Skeletal muscle satellite cell (primary cell): ENCODE results near the gene EFCAB8.

Source experiments
- H3K27me3 ChIP-seq: 2 replicates; pipeline ENCODE4 v1.7.0; 2013; ENCODE audit warnings: low read length; ENCODE audit not compliant: control insufficient read depth, insufficient read depth
- H3K36me3 ChIP-seq: 2 replicates; pipeline ENCODE4 v1.7.0; 2013; ENCODE audit warnings: mild to moderate bottlenecking, control low read depth, low read length; ENCODE audit not compliant: insufficient read depth
- H3K4me1 ChIP-seq: 2 replicates; pipeline ENCODE4 v1.7.0; 2013; ENCODE audit warnings: low read length; ENCODE audit not compliant: control insufficient read depth, insufficient read depth
- H3K4me2 ChIP-seq: 2 replicates; pipeline ENCODE4 v1.7.0; 2013; ENCODE audit warnings: mild to moderate bottlenecking, low read length
- H3K4me3 ChIP-seq: 2 replicates; pipeline ENCODE4 v1.7.0; 2013; ENCODE audit warnings: low read length
- H3K9ac ChIP-seq: 2 replicates; pipeline ENCODE4 v1.7.0; 2013; ENCODE audit warnings: mild to moderate bottlenecking, low read depth, low read length, moderate library complexity
- H3K9me3 ChIP-seq: replicated peaks from 2 replicates; pipeline ENCODE4 v1.7.0; 2013; ENCODE audit warnings: mild to moderate bottlenecking, control low read depth, low read length

The EFCAB8 gene

DNA sequence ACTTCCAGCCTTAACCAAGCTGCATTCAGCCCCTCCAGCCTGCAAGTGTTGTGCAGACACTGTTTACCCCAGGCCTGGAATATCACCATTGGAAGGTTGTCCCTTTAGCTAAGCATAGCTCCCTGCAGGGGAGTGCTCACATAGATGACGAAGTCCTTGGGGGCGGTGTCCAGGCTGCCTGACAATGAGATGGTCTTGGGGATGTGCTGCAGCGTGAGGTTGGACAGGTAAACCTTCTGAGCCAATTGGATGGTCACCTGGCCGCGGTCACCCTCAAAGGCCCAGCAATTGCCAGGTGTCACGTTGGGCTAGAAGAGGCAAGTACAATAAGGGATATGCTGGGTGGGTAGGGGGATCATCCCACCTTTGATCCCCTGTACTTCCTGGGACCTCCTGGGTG lies 126.9 kb downstream of the EFCAB8 start:
- Histone ChIP-seq H3K27me3 (peaks cover 13% of the 10 kb centered on the region), H3K4me3 (no peak overlapping the region)

GRCh38 chr20:32986331-32986966 lies 127.7 kb downstream of the EFCAB8 start:
- Histone ChIP-seq H3K4me1 (no peaks in the 10 kb centered on the region), H3K36me3 (no peaks in the 10 kb centered on the region), H3K27me3 (peaks cover 12% of the 10 kb centered on the region), H3K9ac (no peak overlapping the region), H3K4me2 (no peak overlapping the region), H3K9me3 (no peaks in the 10 kb centered on the region), H3K4me3 (no peak overlapping the region)

More for the DNA sequence above, 126.9 kb downstream of the EFCAB8 start:
- Histone ChIP-seq H3K36me3 (no peaks in the 10 kb centered on the region), H3K9me3 (no peaks in the 10 kb centered on the region), H3K9ac (no peak overlapping the region), H3K4me2 (no peak overlapping the region), H3K4me1 (no peaks in the 10 kb centered on the region)

GRCh38 chr20:32987044-32987825 lies 128.5 kb downstream of the EFCAB8 start:
- Histone ChIP-seq H3K36me3 (no peaks in the 10 kb centered on the region), H3K4me3 (no peak overlapping the region), H3K9ac (no peak overlapping the region), H3K4me2 (no peak overlapping the region), H3K27me3 (peaks cover 12% of the 10 kb centered on the region), H3K4me1 (no peaks in the 10 kb centered on the region), H3K9me3 (no peaks in the 10 kb centered on the region)

DNA sequence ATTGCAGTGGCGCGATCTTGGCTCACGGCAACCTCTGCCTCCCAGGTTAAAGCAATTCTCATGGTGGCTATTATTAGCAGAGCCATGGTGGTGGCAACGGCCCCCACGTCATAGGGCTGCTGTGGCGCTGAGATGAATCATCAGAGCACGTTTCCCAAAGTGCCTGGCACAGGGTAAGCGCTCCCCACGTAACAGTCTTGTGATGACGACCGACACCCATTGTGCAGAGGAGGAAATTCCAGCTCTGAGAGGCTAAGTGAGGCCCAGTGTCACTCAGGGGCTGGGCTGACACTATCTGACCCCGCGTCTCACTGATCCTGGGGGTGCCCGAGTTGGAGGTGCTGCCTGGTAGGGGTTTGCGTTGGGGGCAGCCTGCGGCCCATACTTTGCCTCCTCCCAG lies 129.3 kb downstream of the EFCAB8 start:
- Histone ChIP-seq H3K27me3 (peaks cover 18% of the 10 kb centered on the region), H3K4me1 (no peaks in the 10 kb centered on the region), H3K9me3 (no peaks in the 10 kb centered on the region), H3K4me2 (no peak overlapping the region), H3K36me3 (no peaks in the 10 kb centered on the region), H3K9ac (no peak overlapping the region), H3K4me3 (no peak overlapping the region)

GRCh38 chr20:32989507-32990283 lies 131.0 kb downstream of the EFCAB8 start:
- no peak overlapping the region for H3K9ac ChIP-seq
- H3K4me2 ChIP-seq = no peak overlapping the region
- H3K4me3 ChIP-seq = no peak overlapping the region
- H3K9me3 ChIP-seq = no peaks in the 10 kb centered on the region
- no peaks in the 10 kb centered on the region for H3K4me1 ChIP-seq
- H3K36me3 ChIP-seq = no peaks in the 10 kb centered on the region
- H3K27me3 ChIP-seq = peaks cover 18% of the 10 kb centered on the region

GRCh38 chr20:32990426-32990825 lies 131.7 kb downstream of the EFCAB8 start:
- H3K9ac ChIP-seq = no peak overlapping the region
- peaks cover 18% of the 10 kb centered on the region for H3K27me3 ChIP-seq
- H3K4me1 ChIP-seq = no peaks in the 10 kb centered on the region
- no peak overlapping the region for H3K4me3 ChIP-seq
- no peak overlapping the region for H3K4me2 ChIP-seq
- no peaks in the 10 kb centered on the region for H3K36me3 ChIP-seq
- no peaks in the 10 kb centered on the region for H3K9me3 ChIP-seq

GRCh38 chr20:32991383-32991782 lies 132.7 kb downstream of the EFCAB8 start:
- Histone ChIP-seq H3K4me2 (no peak overlapping the region), H3K27me3 (peaks cover 16% of the 10 kb centered on the region), H3K9ac (no peak overlapping the region), H3K9me3 (no peaks in the 10 kb centered on the region), H3K4me1 (no peaks in the 10 kb centered on the region), H3K36me3 (no peaks in the 10 kb centered on the region), H3K4me3 (no peak overlapping the region)

DNA sequence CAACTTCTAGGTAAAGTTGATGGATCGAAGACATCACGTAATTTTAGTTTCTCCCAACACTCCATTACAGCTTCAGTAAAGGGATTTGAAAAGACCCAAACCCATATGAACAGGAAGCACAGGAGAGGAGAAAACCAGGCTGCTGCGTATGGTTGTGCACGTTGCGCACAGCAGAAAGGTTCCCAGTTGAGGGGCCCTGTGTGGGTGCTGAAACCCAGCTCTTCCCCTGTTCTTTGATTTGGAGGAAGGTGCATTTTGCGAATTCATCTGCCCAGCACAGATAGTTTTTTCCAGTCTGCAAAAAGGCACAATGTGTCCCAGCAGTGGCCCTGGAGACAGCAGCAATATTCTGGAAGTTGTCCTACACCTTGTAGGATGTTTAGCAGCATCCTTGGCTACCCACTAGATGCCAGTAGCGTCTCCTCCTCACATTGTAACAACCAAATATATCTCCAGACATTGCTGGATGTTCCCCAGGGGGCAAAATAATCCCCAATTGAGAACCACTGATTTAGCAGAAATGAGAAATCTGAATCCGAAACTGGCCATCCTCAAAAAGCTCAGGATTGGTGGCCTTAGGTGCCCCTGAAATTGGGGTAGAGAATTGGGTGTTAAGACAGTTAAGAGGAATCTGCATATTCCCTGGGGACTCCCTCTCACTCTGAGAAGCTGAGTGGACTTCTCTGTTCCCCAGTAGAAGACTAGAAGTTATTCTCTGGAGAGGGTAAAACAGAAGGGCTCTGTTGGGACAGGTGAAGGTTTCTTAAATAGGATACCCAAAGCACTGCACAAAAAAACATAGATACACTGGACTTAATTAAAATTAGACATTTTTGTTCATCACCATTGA lies 133.3 kb downstream of the EFCAB8 start:
- H3K9me3 ChIP-seq = no peaks in the 10 kb centered on the region
- no peaks in the 10 kb centered on the region for H3K4me1 ChIP-seq
- H3K4me3 ChIP-seq = no peak overlapping the region
- H3K27me3 ChIP-seq = peaks cover 16% of the 10 kb centered on the region
- no peaks in the 10 kb centered on the region for H3K36me3 ChIP-seq
- H3K4me2 ChIP-seq = no peak overlapping the region
- no peak overlapping the region for H3K9ac ChIP-seq

GRCh38 chr20:32993496-32994050 lies 134.8 kb downstream of the EFCAB8 start:
- H3K4me3 ChIP-seq = no peak overlapping the region
- H3K36me3 ChIP-seq = no peaks in the 10 kb centered on the region
- peaks cover 19% of the 10 kb centered on the region for H3K27me3 ChIP-seq
- no peak overlapping the region for H3K4me2 ChIP-seq
- H3K4me1 ChIP-seq = no peaks in the 10 kb centered on the region
- no peak overlapping the region for H3K9ac ChIP-seq
- no peaks in the 10 kb centered on the region for H3K9me3 ChIP-seq

DNA sequence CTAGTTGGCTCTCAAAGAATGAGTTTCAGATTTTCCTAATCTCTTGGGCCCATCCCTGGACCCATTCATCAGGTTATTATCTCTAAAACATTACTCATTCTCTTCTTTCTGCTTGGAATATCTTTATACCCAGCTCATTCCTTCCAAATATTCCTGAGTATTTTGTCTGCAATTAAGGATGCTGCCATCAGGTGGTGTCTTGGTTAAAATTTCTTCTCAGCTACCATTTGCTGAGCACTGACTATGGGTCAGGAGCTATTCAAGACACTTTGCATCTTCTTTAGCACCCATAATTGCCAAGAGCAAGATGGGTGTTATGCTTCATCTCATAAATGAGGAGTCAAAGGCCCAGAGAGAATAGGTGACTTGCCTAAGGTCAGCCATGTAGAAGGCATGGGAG lies 137.1 kb downstream of the EFCAB8 start:
- Histone ChIP-seq H3K4me1 (no peaks in the 10 kb centered on the region), H3K9me3 (no peaks in the 10 kb centered on the region)

DNA sequence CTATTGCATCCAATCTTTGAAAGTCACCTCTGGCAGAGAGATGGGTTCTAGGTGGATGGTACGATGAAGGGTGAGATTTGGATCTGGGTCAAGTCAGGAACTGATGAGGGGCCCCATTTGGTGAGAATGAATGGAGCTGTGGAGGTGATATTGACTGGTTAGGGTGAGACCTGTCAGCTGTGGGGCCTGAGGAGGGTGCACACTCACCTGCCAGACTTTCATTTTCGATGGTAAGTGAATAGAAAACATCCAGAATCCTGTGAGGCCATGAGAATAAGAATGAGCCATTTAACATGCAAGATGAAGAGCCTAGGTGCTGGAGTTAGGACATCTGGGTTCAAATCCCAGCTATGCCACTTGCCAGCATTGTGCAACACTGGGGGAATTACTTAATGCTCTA lies 138.7 kb downstream of the EFCAB8 start:
- Histone ChIP-seq H3K36me3 (no peaks in the 10 kb centered on the region), H3K27me3 (peaks cover 7% of the 10 kb centered on the region), H3K9ac (no peak overlapping the region), H3K4me1 (no peaks in the 10 kb centered on the region), H3K9me3 (no peaks in the 10 kb centered on the region), H3K4me2 (no peak overlapping the region), H3K4me3 (no peak overlapping the region)

More for the DNA sequence above, 137.1 kb downstream of the EFCAB8 start:
- Histone ChIP-seq H3K36me3 (no peaks in the 10 kb centered on the region), H3K4me3 (no peak overlapping the region), H3K4me2 (no peak overlapping the region), H3K27me3 (peaks cover 15% of the 10 kb centered on the region), H3K9ac (no peak overlapping the region)
